ENCODE measurements around the gene DNAI1.

- TF ChIP-seq POLR2A (IDR thresholded peaks at IDR 0.05) (no peak), CTCF (IDR thresholded peaks at IDR 0.05 in 4 of 5, conservative IDR thresholded peaks at IDR 0.05 in 1 of 5) (no peak)
These were observed 62.9 kb downstream of the DNAI1 start for GRCh38 chr9:34521406-34522045.
